HEK293T (cell line): ENCODE results near the gene DOCK1.

Experiments used
- ARNT ChIP-seq: fragments of 450-650 bp; IDR thresholded peaks from 2 replicates; pipeline ENCODE4 v1.6.1; 2017; ENCODE audit warnings: mild to moderate bottlenecking
- BHLHE40 ChIP-seq: fragments of 450-650 bp; IDR thresholded peaks from 2 replicates; pipeline ENCODE4 v1.6.1; 2016; ENCODE audit warnings: mild to moderate bottlenecking, moderate library complexity, borderline replicate concordance
- ELF4 ChIP-seq: fragments of 450-650 bp; IDR thresholded peaks from 2 replicates; pipeline ENCODE4 v1.6.1; 2017; ENCODE audit warnings: antibody characterized with exemption
- FOXK2 ChIP-seq: fragments of 450-650 bp; IDR thresholded peaks from 2 replicates; pipeline ENCODE4 v1.6.1; 2016; ENCODE audit warnings: mild to moderate bottlenecking
- HDGF ChIP-seq: fragments of 450-650 bp; IDR thresholded peaks from 2 replicates; pipeline ENCODE4 v1.6.1; 2017; ENCODE audit warnings: antibody characterized with exemption, borderline replicate concordance
- L3MBTL2 ChIP-seq: fragments of 450-650 bp; conservative IDR thresholded peaks from 2 replicates; pipeline ENCODE4 v1.6.1; 2016; ENCODE audit warnings: mild to moderate bottlenecking
- LEF1 ChIP-seq: fragments of 450-650 bp; IDR thresholded peaks from 2 replicates; pipeline ENCODE4 v1.6.1; 2017; ENCODE audit warnings: mild to moderate bottlenecking, borderline replicate concordance
- NFRKB ChIP-seq: fragments of 450-650 bp; IDR thresholded peaks from 2 replicates; pipeline ENCODE4 v1.6.1; 2016; ENCODE audit warnings: mild to moderate bottlenecking, moderate library complexity
- SP1 ChIP-seq: fragments of 450-650 bp; IDR thresholded peaks from 2 replicates; pipeline ENCODE4 v1.6.1; 2017
- SUZ12 ChIP-seq: fragments of 450-650 bp; IDR thresholded peaks from 2 replicates; pipeline ENCODE4 v1.6.1; 2016; ENCODE audit warnings: mild to moderate bottlenecking
- TARDBP ChIP-seq: fragments of 450-650 bp; IDR thresholded peaks from 2 replicates; pipeline ENCODE4 v1.6.1; 2016
- ZNF384 ChIP-seq: fragments of 450-650 bp; IDR thresholded peaks from 2 replicates; pipeline ENCODE4 v1.6.1; 2016

- TF ChIP-seq BHLHE40 (no peak), L3MBTL2 (no peak), HDGF (no peak), LEF1 (no peak), FOXK2 (no peak), SP1 (no peak), ELF4 (no peak), NFRKB (no peak), ZNF384 (no peak), ARNT (no peak), SUZ12 (no peak), TARDBP (no peak)
Measured at GRCh38 chr10:127046975-127047877, 142.0 kb downstream of the DOCK1 start.
